Testis (tissue), 3 donors: Measurements from ENCODE around the gene C17orf100. TPM values are rescaled to one million over a fixed set of nuclear protein-coding genes. Genes with fewer than 3 reads are reported as not detected.

ENCODE experiments used
- DNase-seq: peaks from one replicate; pipeline ENCODE4 v3.0.0-alpha.2; 2019
- H3K27ac ChIP-seq, 2 donors: fragments of 200-600 bp; sonication (generic); one replicate each; pipeline ENCODE4 v1.5.1; 2019
- H3K27me3 ChIP-seq: fragments of 200-600 bp; sonication (generic); one replicate; pipeline ENCODE4 v1.5.1; 2019
- H3K36me3 ChIP-seq: fragments of 200-600 bp; sonication (generic); one replicate; pipeline ENCODE4 v1.5.1; 2017; ENCODE audit warnings: low read depth; ENCODE audit errors: missing control alignments
- H3K4me1 ChIP-seq: fragments of 200-600 bp; sonication (generic); one replicate; pipeline ENCODE4 v1.5.1; 2019
- H3K4me3 ChIP-seq, 2 donors: fragments of 200-600 bp; sonication (generic); one replicate each; pipeline ENCODE4 v1.5.1; 2017 to 2019
- H3K9me3 ChIP-seq: fragments of 200-600 bp; sonication (generic); one replicate; pipeline ENCODE4 v1.5.1; 2017
- POLR2A ChIP-seq: fragments of 450-650 bp; IDR thresholded peaks from one replicate; pipeline ENCODE4 v1.6.1; 2017; ENCODE audit warnings: antibody characterized with exemption, mild to moderate bottlenecking, moderate library complexity
- WGBS, 2 donors: methylation state at CpG; one replicate each; pipeline ENCODE4 v1.1.5; 2018; 5-methylcytosine and 5-hydroxymethylcytosine counted together
- intact Hi-C: fragments of 100-400 bp; cut with DNase I; formaldehyde crosslinking; loops from one replicate; pipeline ENCODE4 v1.15.1; 2023; ENCODE audit warnings: low total_unique reads
- polyA plus RNA-seq: library from polyadenylated mRNA; stranded (reverse); fragments of 350-450 nt; fragmentation: Illumina TruSeq; extraction: RNeasy Lipid Tissue Mini Kit (QIAGEN cat#74804); gene quantifications from one replicate; pipeline ENCODE4 v1.2.3, GENCODE V29; 2014; ENCODE audit warnings: low read depth, low replicate concordance; ENCODE audit not compliant: insufficient read depth
- total RNA-seq, 2 donors: library from RNA; depleted of rRNA; stranded (reverse); fragments of >200 nt; gene quantifications; one replicate each; pipeline ENCODE4 v1.2.3, GENCODE V29; 2016
- TF ChIP-seq, protein P1 (sequence below), 3 experiments: fragments of 450-650 bp in 2 of 3; fragments of 200-600 bp in 1 of 3; sonication (generic) in 1 of 3; IDR thresholded peaks; one replicate each; pipeline ENCODE4 v1.5.1; 2016 to 2019; ENCODE audit warnings: antibody characterized with exemption in 3 of 3, mild to moderate bottlenecking in 2 of 3, moderate library complexity in 1 of 3

The C17orf100 gene
- total and polyA plus RNA-seq, 3 donors from 2014 or later, result 6.9 to 12.4 (median 10.3) TPM

DNA sequence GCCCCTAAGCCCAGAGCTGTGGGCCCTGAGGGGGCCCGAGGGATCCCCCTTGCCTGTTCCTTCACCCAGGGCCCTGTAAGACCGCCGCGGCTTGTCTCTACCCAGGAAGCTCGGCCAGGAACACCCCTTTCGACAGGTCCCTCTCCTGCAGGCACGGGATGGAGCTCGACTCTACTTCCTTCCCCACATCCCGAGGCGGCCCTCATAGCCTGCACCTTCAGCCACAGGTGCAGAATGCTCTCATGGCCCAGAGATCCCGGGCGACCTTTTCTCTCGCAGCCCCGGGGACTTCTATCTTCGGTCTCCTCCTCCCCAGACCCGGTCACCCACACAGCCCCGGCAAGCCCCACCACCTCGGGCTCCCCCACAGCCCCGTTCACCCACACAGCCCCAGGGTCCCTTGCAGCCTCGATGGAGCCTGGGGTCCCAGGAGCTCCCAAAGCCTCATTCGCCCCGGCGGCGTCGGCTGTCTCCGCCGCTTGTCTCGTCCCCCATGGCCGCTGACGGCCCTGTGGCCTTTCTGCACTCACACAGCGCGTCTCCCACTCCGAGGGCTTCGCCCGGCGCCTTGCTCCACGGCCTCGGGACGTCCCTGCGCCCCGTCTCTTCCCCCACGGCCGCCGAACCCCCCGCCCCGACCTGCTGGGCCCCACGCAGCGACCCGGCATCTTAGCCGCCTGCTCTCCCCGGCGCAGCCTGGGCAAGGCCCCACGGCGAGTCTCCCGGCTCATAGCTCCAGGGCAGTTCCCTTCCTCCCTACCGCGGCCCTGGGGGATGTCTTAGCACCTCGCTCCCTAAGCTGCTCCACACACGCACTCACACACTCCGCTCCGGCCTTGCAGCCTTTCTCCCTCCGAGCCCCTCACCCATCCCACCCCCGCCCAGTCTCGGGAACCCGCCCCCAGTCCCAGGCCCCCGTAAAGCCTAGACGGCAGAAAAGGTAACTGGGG, 11.7 kb upstream of the C17orf100 start:
- no peaks in the 10 kb centered on the region for H3K27me3 ChIP-seq
- H3K36me3 ChIP-seq, result no peaks in the 10 kb centered on the region
- 1 to 2% methylated on average over 16 to 67 of the region's 67 CpGs for WGBS, 2 donors
- H3K4me1 ChIP-seq, result peaks cover 14% of the 10 kb centered on the region
- no peak for TF ChIP-seq POLR2A
- TF ChIP-seq, protein P1, sequence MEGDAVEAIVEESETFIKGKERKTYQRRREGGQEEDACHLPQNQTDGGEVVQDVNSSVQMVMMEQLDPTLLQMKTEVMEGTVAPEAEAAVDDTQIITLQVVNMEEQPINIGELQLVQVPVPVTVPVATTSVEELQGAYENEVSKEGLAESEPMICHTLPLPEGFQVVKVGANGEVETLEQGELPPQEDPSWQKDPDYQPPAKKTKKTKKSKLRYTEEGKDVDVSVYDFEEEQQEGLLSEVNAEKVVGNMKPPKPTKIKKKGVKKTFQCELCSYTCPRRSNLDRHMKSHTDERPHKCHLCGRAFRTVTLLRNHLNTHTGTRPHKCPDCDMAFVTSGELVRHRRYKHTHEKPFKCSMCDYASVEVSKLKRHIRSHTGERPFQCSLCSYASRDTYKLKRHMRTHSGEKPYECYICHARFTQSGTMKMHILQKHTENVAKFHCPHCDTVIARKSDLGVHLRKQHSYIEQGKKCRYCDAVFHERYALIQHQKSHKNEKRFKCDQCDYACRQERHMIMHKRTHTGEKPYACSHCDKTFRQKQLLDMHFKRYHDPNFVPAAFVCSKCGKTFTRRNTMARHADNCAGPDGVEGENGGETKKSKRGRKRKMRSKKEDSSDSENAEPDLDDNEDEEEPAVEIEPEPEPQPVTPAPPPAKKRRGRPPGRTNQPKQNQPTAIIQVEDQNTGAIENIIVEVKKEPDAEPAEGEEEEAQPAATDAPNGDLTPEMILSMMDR (IDR thresholded peaks at IDR 0.05), result no peak
- H3K9me3 ChIP-seq, result no peaks in the 10 kb centered on the region
- H3K4me3 ChIP-seq, result peak overlapping the region; percentile 73 to 95
- no peak for DNase-seq
- intact Hi-C loops, result no loop called here
- peak overlapping the region; percentile 83 to 91 for H3K27ac ChIP-seq

DNA sequence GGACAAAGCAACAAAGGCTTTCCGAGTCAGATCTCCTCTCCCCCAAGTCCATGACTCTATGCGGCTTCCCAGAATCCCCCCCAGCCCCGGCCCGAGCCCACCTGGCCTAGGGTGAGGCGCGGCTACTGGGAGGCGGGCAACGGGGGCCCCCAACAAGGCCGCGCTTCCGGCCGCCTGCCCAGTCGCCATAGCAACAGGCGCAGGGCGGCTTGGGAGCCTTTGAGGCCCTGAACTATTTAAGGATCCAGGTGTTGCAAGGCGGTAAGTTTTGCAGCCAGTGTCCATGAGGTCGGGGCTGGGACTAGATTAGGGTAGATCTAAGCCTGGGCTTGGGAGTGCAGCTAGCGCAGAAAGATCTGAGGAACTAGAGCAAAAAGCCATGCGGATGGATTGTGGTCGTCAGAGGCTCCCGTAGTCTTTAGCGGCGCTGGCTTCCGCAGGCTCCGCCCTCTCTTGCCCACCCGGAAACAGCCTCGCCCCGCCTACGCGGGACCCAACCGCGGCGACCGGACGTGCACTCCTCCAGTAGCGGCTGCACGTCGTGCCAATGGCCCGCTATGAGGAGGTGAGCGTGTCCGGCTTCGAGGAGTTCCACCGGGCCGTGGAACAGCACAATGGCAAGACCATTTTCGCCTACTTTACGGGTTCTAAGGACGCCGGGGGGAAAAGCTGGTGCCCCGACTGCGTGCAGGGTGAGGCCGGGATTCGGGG, 10.9 kb upstream of the C17orf100 start, which contains the start of the genes KIAA0753 and TXNDC17:
TSS of gene KIAA0753 (minus strand) at position 176 of the 711 bp plus-strand sequence. CDS start 5,608 bp downstream, outside the sequence.
TSS of gene TXNDC17 (plus strand) at position 525 of the 711 bp plus-strand sequence. CDS start at position 548, 23 bp downstream.
- 0 to 1% methylated on average over 21 to 52 of the region's 52 CpGs for WGBS, 2 donors
- intact Hi-C loops, result no loop called here
- TF ChIP-seq, protein P1 (IDR thresholded peaks at IDR 0.05), result no peak
- TF ChIP-seq POLR2A, result no peak
- peak; percentile 94 for DNase-seq
- Histone ChIP-seq H3K4me1 (peaks cover 14% of the 10 kb centered on the region), H3K27ac (peak within 1 kb of the TSS; percentile 83 to 91), H3K27me3 (no peaks in the 10 kb centered on the region), H3K36me3 (no peaks in the 10 kb centered on the region), H3K4me3 (peak within 1 kb of the TSS; percentile 73 to 95), H3K9me3 (no peaks in the 10 kb centered on the region)

DNA sequence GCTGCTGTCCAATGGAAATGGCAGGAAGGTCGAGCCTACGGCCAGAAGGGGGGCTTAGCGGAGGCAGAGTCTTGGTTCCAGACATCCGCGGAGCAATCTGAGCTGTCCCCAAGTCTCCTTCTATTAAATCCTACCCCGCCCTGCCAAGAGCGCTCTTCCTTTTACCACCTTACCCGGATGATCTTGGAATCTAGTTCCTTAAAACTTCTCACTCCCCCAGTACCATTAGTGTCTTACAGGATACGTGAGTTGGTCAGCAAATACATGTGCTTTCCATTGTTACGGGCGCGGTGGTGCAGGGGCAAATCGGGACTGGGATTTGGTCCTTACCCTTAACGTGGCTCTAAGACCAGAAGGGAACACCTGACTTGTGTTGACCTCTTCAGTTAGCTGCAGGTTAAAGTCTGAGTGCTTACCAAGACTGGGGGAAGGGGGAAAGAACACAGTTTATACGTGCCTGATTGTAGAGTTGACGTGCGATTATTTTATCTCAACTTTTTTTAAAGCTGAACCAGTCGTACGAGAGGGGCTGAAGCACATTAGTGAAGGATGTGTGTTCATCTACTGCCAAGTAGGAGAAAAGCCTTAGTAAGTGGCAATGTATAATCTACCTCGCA, 10.2 kb upstream of the C17orf100 start:
- WGBS, 2 donors, result 2 to 3% methylated on average over 15 to 20 of the region's 20 CpGs
- peaks cover 14% of the 10 kb centered on the region for H3K4me1 ChIP-seq
- H3K9me3 ChIP-seq, result no peaks in the 10 kb centered on the region
- peak overlapping the region; percentile 73 to 95 for H3K4me3 ChIP-seq
- no peaks in the 10 kb centered on the region for H3K36me3 ChIP-seq
- intact Hi-C loops, result no loop called here
- no peak for DNase-seq
- H3K27me3 ChIP-seq, result no peaks in the 10 kb centered on the region
- H3K27ac ChIP-seq, result peak overlapping the region; percentile 83 to 91
- TF ChIP-seq, protein P1 (IDR thresholded peaks at IDR 0.05), result no peak
- no peak for TF ChIP-seq POLR2A

DNA sequence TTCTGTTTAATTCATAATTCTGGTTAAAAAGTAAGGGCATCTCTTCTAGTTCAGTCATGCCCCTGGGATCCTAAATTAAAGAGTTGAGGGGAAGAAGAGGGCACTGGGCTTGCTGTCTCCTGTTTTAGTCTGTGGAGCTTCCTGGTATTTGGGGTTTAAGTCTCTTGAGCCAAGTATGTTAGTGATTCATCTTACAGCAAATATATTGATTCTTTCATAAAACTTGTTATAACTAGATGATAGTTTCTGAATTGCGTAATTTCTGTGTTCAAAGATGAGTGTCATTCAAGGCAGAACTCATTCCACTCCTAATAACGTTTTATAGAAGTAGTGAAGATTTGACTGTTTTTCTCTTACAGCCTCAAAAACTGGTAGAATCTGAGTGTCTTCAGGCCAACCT, 9.0 kb upstream of the C17orf100 start:
- Histone ChIP-seq H3K27ac (no peak overlapping the region), H3K9me3 (no peaks in the 10 kb centered on the region), H3K36me3 (no peaks in the 10 kb centered on the region), H3K4me1 (peaks cover 19% of the 10 kb centered on the region), H3K4me3 (no peak overlapping the region), H3K27me3 (no peaks in the 10 kb centered on the region)
- intact Hi-C loops, result no loop called here
- DNase-seq, result no peak
- TF ChIP-seq POLR2A, result no peak
- TF ChIP-seq, protein P1 (IDR thresholded peaks at IDR 0.05), result no peak
- 70 to 73% methylated on average over 2 of the region's 2 CpGs for WGBS, 2 donors
